ENCODE results near the gene RIN3. TPM values are rescaled to one million over a fixed set of nuclear protein-coding genes. Genes with fewer than 3 reads are reported as not detected.
"Not testable (repeated sequence)": the region's sequence is repeated elsewhere in the genome, so short reads cannot be mapped to it uniquely, and the experiment has no call there.

RIN3 gene
- total and polyA plus RNA-seq, 5 experiments from 2014 or later, result 16.8 to 146 (median 45.8) TPM

DNA sequence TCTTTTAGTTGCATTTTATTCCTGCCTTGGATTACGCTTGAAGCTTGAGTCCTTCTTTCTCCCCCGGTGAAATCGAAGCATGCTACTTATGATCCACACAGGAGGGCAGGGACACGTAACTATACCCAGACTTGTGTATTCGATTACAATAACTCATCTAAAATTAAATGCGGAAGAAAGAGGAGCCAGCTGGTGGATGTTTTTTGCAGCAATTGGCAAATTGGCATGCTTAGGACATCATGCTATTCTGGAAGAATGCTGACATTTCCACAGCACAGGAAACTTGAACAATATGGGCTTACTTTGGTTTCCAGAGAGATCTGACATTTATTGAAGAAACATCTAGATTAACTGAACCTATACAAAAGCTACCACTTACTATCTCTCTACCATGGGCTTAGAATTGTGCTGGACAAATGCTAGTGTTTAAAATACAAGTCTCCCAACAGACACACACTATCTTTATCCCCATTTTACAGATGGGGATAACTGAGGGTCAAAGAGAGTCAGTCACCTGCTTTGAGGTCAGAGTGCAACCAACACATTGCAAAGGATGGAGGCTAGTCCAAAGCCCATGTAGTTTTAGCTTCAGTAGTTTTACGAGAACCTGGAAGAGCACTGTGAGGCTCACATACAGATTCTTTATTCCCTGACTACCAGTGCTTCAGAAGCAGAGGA lies 198.5 kb downstream of the RIN3 start:
- ATAC-seq, result no peak
- Mint-ChIP-seq H3K9me3 (no peaks in the 10 kb centered on the region), H3K4me1 (no peaks in the 10 kb centered on the region), H3K36me3 (peaks cover 0 to 46% (median 12%) of the 10 kb centered on the region in 3 donors), H3K27ac (peak overlapping the region in 1 of 10 donors; percentile 31), H3K27me3 (no peaks in the 10 kb centered on the region), H3K4me3 (no peak overlapping the region)
- POLR2A ChIA-PET, result no interaction called here
- no peak for DNase-seq

DNA sequence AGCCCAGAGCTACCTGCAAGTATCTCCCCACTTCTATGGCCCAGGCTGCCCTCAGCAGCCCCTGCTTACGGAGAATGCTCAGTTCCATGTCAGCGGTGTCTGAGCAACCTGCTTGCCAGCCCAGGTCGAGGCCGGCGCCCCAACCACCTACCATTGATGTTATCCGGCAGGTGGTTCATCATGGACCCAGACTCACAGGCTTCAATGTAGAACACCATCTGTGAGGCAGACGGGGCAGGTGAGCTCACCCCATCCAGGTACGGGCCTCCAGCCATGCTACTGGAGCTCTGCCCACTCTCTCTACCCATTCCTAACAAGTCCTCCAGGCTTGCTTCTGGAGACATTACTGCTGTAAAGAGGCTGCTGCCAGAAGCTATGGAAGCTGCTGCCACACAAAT lies 199.1 kb downstream of the RIN3 start:
- no peak overlapping the region for H3K27ac Mint-ChIP-seq
- H3K9me3 Mint-ChIP-seq, result no peaks in the 10 kb centered on the region
- H3K27me3 Mint-ChIP-seq, result no peaks in the 10 kb centered on the region
- peaks cover 0 to 43% (median 9%) of the 10 kb centered on the region in 3 donors for H3K36me3 Mint-ChIP-seq
- DNase-seq (no peak), ATAC-seq (no peak)
- peaks cover 0 to 4% (median 2%) of the 10 kb centered on the region in 4 donors for H3K4me1 Mint-ChIP-seq
- no peak overlapping the region for H3K4me3 Mint-ChIP-seq
- POLR2A ChIA-PET, result no interaction called here

DNA sequence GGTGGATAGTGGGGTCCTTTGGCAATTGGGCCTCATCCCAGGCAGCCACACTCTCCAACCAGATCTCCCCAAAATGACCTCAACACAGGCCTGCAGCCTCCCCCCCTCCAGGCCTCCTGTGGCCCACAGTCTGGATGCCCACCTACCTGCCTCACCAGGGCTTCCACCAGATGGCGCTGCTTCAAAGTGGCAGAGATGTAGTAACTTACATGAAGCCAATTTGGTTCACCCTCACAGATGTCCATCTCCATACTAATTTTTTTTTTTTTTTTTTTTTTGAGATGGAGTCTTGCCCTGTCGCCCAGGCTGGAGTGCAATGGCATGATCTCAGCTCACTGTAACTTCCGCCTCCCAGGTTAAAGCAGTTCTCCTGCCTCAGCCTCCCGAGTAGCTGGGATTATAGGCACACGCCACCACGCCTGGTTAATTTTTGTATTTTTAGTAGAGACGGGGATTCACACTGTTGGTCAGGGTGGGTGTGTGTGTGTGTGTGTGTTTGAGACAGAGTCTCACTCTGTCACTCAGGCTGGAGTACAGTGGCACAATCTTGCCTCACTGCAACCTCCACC lies 201.2 kb downstream of the RIN3 start:
- DNase-seq (peak; percentile 63 to 91 (median 77)), ATAC-seq (peak; percentile 80 to 95)
- POLR2A ChIA-PET, result interaction anchor here (0.7 kb wide), 2 partner anchors 71 to 553 kb away, joined by 3 to 4 read pairs; no protein-coding TSS in a partner anchor
- H3K4me3 Mint-ChIP-seq, H3K4me1 Mint-ChIP-seq, H3K9me3 Mint-ChIP-seq, H3K27me3 Mint-ChIP-seq: not testable (repeated sequence)
- peaks cover 0 to 29% (median 9%) of the 10 kb centered on the region in 3 donors for H3K36me3 Mint-ChIP-seq
- H3K27ac Mint-ChIP-seq, result peak overlapping the region in 1 of 10 donors; percentile 38

DNA sequence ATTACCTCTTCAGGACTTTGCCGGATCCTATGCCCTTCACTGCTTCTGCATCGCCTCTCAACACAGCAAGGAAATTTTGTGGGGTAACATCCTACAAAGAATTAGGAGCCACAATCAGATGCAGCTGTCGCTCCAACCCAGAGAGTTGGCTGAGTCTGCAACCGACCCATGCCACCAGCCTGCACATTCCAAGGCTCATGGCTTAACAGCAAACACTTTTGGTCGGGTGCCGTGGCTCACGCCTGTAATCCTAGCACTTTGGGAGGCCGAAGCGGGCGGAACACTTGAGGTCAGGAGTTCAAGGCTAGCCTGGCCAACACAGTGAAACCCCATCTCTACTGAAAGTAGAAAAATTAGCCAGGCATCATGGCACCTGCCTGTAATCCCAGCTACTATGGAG lies 202.6 kb downstream of the RIN3 start:
- H3K36me3 Mint-ChIP-seq, result peaks cover 0 to 17% (median 9%) of the 10 kb centered on the region in 3 donors
- H3K9me3 Mint-ChIP-seq, result no peaks in the 10 kb centered on the region
- H3K4me1 Mint-ChIP-seq, result peaks cover 0 to 9% (median 3%) of the 10 kb centered on the region in 4 donors
- no peak for ATAC-seq
- DNase-seq, result no peak
- H3K27ac Mint-ChIP-seq, result no peak overlapping the region
- POLR2A ChIA-PET, result no interaction called here
- no peaks in the 10 kb centered on the region for H3K27me3 Mint-ChIP-seq
- H3K4me3 Mint-ChIP-seq, result no peak overlapping the region

DNA sequence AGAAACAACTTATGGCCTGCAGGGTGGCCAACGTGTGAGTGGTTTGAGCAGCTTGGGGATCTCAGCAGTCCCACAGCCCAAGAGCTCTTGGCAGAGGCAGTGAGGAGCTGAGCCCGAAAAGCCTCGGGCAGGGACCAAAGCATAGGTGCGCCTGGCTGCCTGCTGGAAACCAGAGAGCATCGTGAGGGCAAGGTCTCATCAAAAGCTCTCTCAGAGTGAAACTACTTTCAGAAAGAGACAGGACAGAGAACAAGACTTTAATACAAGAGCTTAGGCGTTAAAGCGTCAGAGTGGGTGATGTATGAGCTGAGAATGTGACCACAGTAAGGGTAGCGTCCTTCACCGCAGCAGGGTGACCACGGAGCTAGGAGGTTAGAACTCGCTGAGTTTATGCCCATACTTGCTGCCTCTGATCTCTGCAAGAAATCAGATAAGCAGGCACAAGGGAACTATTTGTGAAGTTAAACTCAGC lies 204.0 kb downstream of the RIN3 start:
- ATAC-seq, result no peak
- peaks cover 0 to 6% (median 0%) of the 10 kb centered on the region in 3 donors for H3K36me3 Mint-ChIP-seq
- peak in 1 of 10 donors; percentile 7 for DNase-seq
- POLR2A ChIA-PET, result no interaction called here
- no peaks in the 10 kb centered on the region for H3K27me3 Mint-ChIP-seq
- H3K4me1 Mint-ChIP-seq, result peaks cover 1 to 9% (median 4%) of the 10 kb centered on the region in 4 donors
- H3K27ac Mint-ChIP-seq, result peak overlapping the region in 3 of 10 donors; percentile 19 to 45 (median 39)
- no peaks in the 10 kb centered on the region for H3K9me3 Mint-ChIP-seq
- H3K4me3 Mint-ChIP-seq, result no peak overlapping the region

DNA sequence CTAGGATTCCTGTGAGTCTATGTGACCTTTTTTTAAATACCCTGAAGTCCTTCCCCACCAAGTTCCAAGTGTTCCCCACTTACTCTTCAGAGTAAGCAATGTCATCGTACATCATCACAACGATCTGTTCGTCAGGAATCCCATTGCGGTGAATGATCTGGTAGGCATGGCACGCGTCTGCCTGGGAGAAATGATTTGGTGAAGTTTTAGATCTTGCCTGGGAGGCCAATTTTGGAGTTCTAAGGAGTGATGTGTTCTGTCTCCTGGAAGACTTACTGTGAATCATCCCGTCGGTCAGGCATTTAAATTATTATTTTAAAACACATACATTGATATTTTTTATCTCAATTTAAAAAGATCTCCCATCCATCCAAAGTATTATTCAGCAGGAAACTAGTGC lies 205.1 kb downstream of the RIN3 start:
- no peaks in the 10 kb centered on the region for H3K27me3 Mint-ChIP-seq
- POLR2A ChIA-PET, result no interaction called here

DNA sequence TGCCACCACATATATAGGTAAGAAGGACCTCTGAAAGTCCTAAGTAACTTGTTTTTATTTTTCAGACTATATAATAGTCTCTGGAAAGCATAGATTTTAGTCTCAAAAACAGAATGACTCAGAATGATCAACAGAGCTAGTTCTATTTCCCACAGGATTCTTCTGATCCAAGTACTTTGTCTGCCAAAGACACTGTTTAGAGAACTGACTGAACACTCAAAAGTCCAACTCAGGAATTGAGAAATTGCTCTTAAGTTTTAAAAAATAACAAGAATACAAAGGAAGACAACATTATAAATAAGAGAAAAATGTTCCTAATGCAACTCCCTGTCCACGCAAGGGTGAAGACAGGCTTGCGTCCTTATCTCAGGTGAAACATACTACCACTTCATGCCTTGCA lies 205.8 kb downstream of the RIN3 start:
- peaks cover 1 to 11% (median 4%) of the 10 kb centered on the region in 4 donors for H3K4me1 Mint-ChIP-seq
- H3K36me3 Mint-ChIP-seq, result peaks cover 0 to 9% (median 0%) of the 10 kb centered on the region in 3 donors
- no peaks in the 10 kb centered on the region for H3K9me3 Mint-ChIP-seq
- no peaks in the 10 kb centered on the region for H3K27me3 Mint-ChIP-seq
- DNase-seq, result no peak
- POLR2A ChIA-PET, result interaction anchor here (0.5 to 1.0 kb wide), 2 partner anchors 24 to 31 kb away, joined by 3 read pairs; no protein-coding TSS in a partner anchor
- ATAC-seq, result no peak
- H3K4me3 Mint-ChIP-seq, result no peak overlapping the region
- no peak overlapping the region for H3K27ac Mint-ChIP-seq

More for the DNA sequence above, 205.1 kb downstream of the RIN3 start:
- H3K4me1 Mint-ChIP-seq, result peaks cover 1 to 9% (median 4%) of the 10 kb centered on the region in 4 donors
- no peak for ATAC-seq
- DNase-seq, result no peak
- no peak overlapping the region for H3K4me3 Mint-ChIP-seq
- no peak overlapping the region for H3K27ac Mint-ChIP-seq
- peaks cover 0 to 5% (median 0%) of the 10 kb centered on the region in 3 donors for H3K36me3 Mint-ChIP-seq
- no peaks in the 10 kb centered on the region for H3K9me3 Mint-ChIP-seq

DNA sequence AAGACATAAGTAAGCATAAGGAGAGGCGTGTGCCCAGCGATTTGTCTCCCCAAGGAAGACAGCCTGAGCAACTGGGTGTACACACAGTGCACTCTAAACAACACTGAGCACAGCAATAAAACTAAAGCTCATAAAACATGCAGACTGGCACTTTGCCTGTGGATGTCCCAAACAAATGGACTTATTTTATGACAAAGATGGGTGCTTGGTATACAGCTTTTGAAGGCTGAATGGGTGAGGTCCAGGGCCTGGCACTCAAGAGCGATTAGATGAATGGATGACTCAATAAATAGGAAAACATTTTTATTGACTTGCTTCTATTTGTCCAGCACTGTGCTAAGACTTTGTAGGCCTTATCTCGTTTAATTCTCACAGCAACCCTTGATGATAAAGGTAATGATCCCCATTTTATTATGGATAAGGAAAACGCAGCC lies 206.3 kb downstream of the RIN3 start:
- peaks cover 1 to 12% (median 4%) of the 10 kb centered on the region in 4 donors for H3K4me1 Mint-ChIP-seq
- H3K36me3 Mint-ChIP-seq, result peaks cover 0 to 10% (median 0%) of the 10 kb centered on the region in 3 donors
- no peak overlapping the region for H3K4me3 Mint-ChIP-seq
- H3K27me3 Mint-ChIP-seq, result no peaks in the 10 kb centered on the region
- POLR2A ChIA-PET, result interaction anchor here (0.5 to 1.0 kb wide), 2 partner anchors 23 to 30 kb away, joined by 3 read pairs; no protein-coding TSS in a partner anchor
- no peak overlapping the region for H3K27ac Mint-ChIP-seq
- DNase-seq, result no peak
- H3K9me3 Mint-ChIP-seq, result no peaks in the 10 kb centered on the region
- ATAC-seq, result no peak

DNA sequence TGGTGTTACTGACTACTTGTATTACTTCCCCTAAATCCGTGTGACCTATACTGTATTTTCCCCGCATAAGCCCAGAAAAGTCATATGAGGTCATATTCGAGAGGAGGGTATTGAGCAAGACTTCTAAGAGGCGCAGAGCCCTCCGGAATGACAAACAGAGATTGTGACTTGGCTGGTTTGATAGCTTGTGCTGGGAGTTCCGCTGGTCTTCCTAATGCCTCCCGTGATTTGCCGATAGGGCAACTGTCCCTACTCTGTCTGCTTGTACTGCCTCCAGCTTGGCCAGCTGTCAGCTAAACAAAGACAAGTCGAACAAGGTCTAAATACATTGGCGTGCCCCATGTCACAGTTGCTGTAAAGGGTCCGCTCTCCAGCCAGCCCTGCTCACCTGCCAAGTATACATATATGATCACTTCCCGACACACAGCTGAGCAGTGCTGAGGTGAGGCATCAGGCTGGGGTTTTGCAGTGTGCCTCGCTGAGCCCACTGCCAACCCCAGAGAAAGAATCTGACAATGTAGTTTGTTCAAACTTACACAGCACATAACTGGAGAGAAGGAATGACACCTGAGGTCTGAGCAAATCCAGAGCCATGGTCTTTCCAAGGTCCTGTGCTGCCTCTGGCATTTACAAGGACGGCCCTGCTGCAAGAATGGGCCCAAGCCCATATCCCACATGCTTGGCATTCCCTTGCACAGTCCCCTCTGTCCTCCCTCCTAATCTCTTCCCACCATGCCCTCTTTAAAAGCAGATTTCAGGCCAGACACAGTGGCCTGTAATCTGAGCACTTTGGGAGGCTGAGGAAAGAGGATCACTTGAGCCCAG lies 211.1 kb downstream of the RIN3 start:
- Mint-ChIP-seq H3K4me3 (no peak overlapping the region), H3K36me3 (peaks cover 0 to 23% (median 11%) of the 10 kb centered on the region in 3 donors), H3K9me3 (no peaks in the 10 kb centered on the region), H3K27me3 (no peaks in the 10 kb centered on the region), H3K27ac (peak overlapping the region in 2 of 10 donors; percentile 12 to 42), H3K4me1 (peaks cover 1 to 11% (median 7%) of the 10 kb centered on the region in 4 donors)
- POLR2A ChIA-PET, result no interaction called here
- ATAC-seq (no peak), DNase-seq (no peak)

DNA sequence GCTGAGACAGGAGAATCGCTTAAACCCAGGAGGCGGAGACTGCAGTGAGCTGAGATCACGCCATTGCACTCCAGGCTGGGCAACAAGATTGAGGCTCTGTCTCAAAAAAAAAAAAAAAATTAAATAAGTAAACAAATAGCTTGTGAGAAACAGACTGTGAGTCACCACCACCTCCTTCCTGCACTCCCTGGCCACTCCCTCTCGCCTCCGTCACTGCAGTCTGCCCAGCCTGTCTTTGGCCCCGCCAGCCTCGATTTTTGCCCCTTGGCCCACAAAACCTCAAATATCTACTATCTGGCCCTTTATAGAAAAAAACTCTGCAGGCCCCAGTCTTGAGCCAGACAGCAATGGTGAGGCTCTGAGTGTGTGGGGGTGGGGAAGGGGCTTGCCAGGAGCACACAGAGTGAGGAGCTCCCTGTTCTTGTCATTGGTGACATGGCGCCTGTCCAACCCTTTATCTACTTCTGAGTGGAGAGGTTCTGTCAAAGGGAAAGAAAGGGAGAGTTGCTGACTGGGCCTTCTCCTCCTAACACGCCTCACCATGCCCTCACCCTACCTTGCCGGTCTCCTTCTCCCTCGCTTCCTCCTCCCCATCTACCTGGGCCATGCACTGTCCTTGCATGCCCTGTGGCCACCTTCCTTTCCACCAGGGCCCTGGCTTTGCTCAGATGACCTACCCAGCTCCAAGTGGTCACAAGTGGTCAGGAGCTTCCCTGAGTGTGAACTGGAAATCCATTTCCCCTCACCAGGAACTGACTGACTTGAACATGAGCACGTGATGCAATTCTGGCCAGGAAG lies 212.8 kb downstream of the RIN3 start:
- Mint-ChIP-seq H3K27ac (peak overlapping the region in 3 of 10 donors; percentile 12 to 48 (median 21)), H3K4me3 (no peak overlapping the region), H3K27me3 (peaks cover 0 to 3% (median 0%) of the 10 kb centered on the region in 5 donors), H3K4me1 (peaks cover 1 to 14% (median 7%) of the 10 kb centered on the region in 4 donors), H3K9me3 (no peaks in the 10 kb centered on the region), H3K36me3 (peaks cover 2 to 33% (median 20%) of the 10 kb centered on the region in 3 donors)
- no peak for ATAC-seq
- POLR2A ChIA-PET, result interaction anchor here (0.6 to 1.0 kb wide), 4 partner anchors 50 to 157 kb away, joined by 3 to 5 read pairs (median 4); no protein-coding TSS in a partner anchor
- DNase-seq, result no peak

DNA sequence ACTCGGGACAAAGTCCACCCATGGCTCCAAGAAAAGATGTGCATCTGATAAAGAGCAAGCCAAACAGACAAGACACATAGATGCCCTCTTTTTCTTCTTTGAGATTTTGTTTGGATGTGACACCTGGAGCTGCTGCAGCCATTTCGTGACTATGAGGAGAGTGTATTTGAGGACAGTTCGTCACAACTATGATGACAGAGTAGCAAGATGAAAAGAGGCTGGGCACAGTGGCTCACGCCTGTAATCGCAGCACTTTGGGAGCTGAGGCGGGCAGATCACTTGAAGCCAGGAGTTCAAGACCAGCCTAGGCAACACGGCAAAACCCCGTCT lies 213.3 kb downstream of the RIN3 start:
- ATAC-seq (no peak), DNase-seq (no peak)
- POLR2A ChIA-PET, result interaction anchor here (0.7 to 1.0 kb wide), 2 partner anchors 98 to 115 kb away, joined by 4 to 5 read pairs; no protein-coding TSS in a partner anchor
- Mint-ChIP-seq H3K4me1 (peaks cover under 1 to 14% (median 6%) of the 10 kb centered on the region in 4 donors), H3K4me3 (no peak overlapping the region), H3K9me3 (no peaks in the 10 kb centered on the region), H3K27ac (no peak overlapping the region), H3K27me3 (peaks cover 0 to 3% (median 0%) of the 10 kb centered on the region in 5 donors), H3K36me3 (peaks cover 7 to 39% (median 25%) of the 10 kb centered on the region in 3 donors)
